ENCODE data around the gene TSPAN1. TPM values are rescaled to one million over a fixed set of nuclear protein-coding genes. Genes with fewer than 3 reads are reported as not detected.

TSPAN1 gene
- total RNA-seq, 1 experiment from 2014 or later = not detected

DNA sequence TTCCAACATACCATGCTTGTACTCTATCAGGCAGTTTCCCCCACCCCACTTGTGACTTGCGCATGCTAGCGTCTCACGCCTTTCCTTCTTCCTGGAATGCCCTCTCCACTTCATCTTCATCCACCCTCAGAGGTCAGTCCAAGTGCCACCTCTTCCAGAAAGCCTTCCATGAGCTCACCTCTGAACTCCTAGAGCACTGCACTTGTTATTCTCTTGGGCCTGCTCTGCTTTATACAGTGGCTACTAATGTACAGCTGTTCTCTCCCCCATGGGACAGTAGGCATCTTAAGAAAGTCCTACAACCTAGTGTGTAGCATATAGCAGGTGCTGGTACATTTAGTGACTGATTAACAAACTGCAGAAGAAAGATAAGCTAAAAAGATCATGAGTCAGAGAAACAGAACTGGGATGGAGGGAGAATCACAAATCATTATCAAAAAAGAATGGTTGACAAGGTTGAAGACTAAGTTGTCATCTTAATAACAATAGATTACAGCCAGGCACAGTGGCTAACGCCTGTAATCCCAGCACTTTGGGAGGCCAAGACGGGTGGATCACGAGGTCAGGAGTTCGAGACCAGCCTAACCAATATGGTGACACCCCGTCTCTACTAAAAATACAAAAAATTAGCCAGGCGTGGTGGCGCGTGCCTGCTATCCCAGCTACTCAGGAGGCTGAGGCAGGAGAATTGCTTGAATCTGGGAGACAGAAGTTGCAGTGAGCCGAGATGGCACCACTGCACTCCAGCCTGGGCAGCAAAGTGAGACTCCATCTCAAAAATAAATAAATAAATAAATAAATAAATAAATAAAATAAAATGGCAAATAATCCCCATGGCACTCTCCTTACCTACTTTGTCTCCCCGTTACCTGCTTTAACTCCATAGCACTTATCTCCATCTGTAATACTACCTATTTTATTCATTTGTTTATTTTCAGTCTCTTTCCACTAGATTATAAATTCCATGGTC is 16.3 kb upstream of the TSPAN1 start:
- Histone ChIP-seq H3K27me3 (replicated peaks; ENCODE audit: insufficient read depth, low read depth, low read length, poor library complexity) (no peaks in the 10 kb centered on the region), H3K36me3 (ENCODE audit: insufficient read depth, low read length, poor library complexity, severe bottlenecking) (no peaks in the 10 kb centered on the region), H3K4me1 (ENCODE audit: insufficient read depth, low read length, poor library complexity, severe bottlenecking) (no peaks in the 10 kb centered on the region), H3K27ac (ENCODE audit: low read depth, low read length, poor library complexity, severe bottlenecking) (no peak overlapping the region), H3K9me3 (ENCODE audit: low read depth, low read length, poor library complexity, severe bottlenecking) (no peaks in the 10 kb centered on the region), H3K4me3 (ENCODE audit: low read depth, low read length, poor library complexity, severe bottlenecking) (no peak overlapping the region)
- POLR2A ChIA-PET (ENCODE audit: low non-redundant PET) = no interaction called here
- no TSS peak for BruUV-seq (replicated peaks)
- DNase-seq (ENCODE audit: low spot score) = no peak
- intact Hi-C loops (cut with micrococcal nuclease; ENCODE audit: unreplicated experiment) = no loop called here
- TF ChIP-seq CTCF (conservative IDR thresholded peaks at IDR 0.05; ENCODE audit: low read depth, low read length) (no peak), EZH2 (IDR thresholded peaks at IDR 0.05; ENCODE audit: borderline replicate concordance, low read depth, low read length, poor library complexity, severe bottlenecking) (no peak)
- CTCF ChIA-PET = no interaction called here

DNA sequence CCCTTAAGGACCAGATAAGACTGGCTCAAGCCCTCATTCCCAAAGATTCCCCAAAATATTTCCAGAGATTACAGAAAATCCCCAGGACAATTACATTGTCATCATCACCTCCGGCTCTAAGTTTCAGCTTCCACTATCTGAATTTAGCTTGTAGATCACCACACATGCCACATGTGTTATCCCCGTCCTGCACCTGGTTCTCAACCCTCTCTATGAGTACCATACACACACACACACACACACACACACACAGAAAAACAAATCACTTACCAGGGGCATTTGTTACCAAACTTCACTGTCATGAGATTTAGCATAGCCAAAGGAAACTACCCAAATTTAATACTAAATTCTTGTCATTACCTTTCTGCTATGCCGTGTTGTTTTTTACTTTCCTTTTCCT is 15.4 kb upstream of the TSPAN1 start:
- CTCF ChIA-PET = no interaction called here
- Histone ChIP-seq H3K27me3 (replicated peaks; ENCODE audit: insufficient read depth, low read depth, low read length, poor library complexity) (no peaks in the 10 kb centered on the region), H3K9me3 (ENCODE audit: low read depth, low read length, poor library complexity, severe bottlenecking) (no peaks in the 10 kb centered on the region), H3K27ac (ENCODE audit: low read depth, low read length, poor library complexity, severe bottlenecking) (no peak overlapping the region), H3K4me1 (ENCODE audit: insufficient read depth, low read length, poor library complexity, severe bottlenecking) (no peaks in the 10 kb centered on the region), H3K36me3 (ENCODE audit: insufficient read depth, low read length, poor library complexity, severe bottlenecking) (no peaks in the 10 kb centered on the region), H3K4me3 (ENCODE audit: low read depth, low read length, poor library complexity, severe bottlenecking) (no peak overlapping the region)
- DNase-seq (ENCODE audit: low spot score) = no peak
- TF ChIP-seq CTCF (conservative IDR thresholded peaks at IDR 0.05; ENCODE audit: low read depth, low read length) = no peak
- no peak for TF ChIP-seq EZH2 (IDR thresholded peaks at IDR 0.05; ENCODE audit: borderline replicate concordance, low read depth, low read length, poor library complexity, severe bottlenecking)
- POLR2A ChIA-PET (ENCODE audit: low non-redundant PET) = no interaction called here
- no TSS peak for BruUV-seq (replicated peaks)
- intact Hi-C loops (cut with micrococcal nuclease; ENCODE audit: unreplicated experiment) = no loop called here

DNA sequence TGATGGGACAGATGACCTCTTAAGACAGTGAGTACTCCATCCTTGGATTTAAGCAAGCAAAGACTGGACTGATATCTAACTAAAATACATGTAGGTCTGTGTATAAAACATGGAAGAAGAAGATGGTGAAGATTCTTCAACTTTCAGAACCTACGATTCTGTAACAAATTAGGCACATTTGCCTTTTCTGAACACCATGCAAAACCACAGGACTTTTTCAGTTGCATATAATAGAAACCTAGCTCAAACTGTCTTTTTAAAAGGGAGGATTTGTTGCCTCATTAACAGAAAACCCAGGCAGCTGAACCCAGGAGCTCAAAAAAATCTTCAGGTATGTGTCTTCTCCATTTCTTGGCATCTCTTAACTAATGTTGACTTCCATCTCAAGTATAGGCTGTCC is 14.7 kb upstream of the TSPAN1 start:
- H3K36me3 ChIP-seq (ENCODE audit: insufficient read depth, low read length, poor library complexity, severe bottlenecking) = no peaks in the 10 kb centered on the region
- ChIA-PET CTCF (no interaction called here), POLR2A (ENCODE audit: low non-redundant PET) (no interaction called here)
- no peak for DNase-seq (ENCODE audit: low spot score)
- no peaks in the 10 kb centered on the region for H3K4me1 ChIP-seq (ENCODE audit: insufficient read depth, low read length, poor library complexity, severe bottlenecking)
- no peak overlapping the region for H3K4me3 ChIP-seq (ENCODE audit: low read depth, low read length, poor library complexity, severe bottlenecking)
- no peaks in the 10 kb centered on the region for H3K27me3 ChIP-seq (replicated peaks; ENCODE audit: insufficient read depth, low read depth, low read length, poor library complexity)
- no peaks in the 10 kb centered on the region for H3K9me3 ChIP-seq (ENCODE audit: low read depth, low read length, poor library complexity, severe bottlenecking)
- H3K27ac ChIP-seq (ENCODE audit: low read depth, low read length, poor library complexity, severe bottlenecking) = no peak overlapping the region
- intact Hi-C loops (cut with micrococcal nuclease; ENCODE audit: unreplicated experiment) = no loop called here
- BruUV-seq (replicated peaks) = no TSS peak
- TF ChIP-seq CTCF (conservative IDR thresholded peaks at IDR 0.05; ENCODE audit: low read depth, low read length) (no peak), EZH2 (IDR thresholded peaks at IDR 0.05; ENCODE audit: borderline replicate concordance, low read depth, low read length, poor library complexity, severe bottlenecking) (no peak)
